GM23338 (cell line): ENCODE results near the gene GIPC1. TPM values are rescaled to one million over a fixed set of nuclear protein-coding genes. Genes with fewer than 3 reads are reported as not detected.
A peak's percentile ranks its signal among the peaks of the same experiment; 100 is the strongest.

Source experiments
- ATAC-seq: fragments of 200-7000 bp; cut with Tn5 transposase; 3 replicates; pipeline ENCODE4 v1.9.1; 2020
- DNase-seq: peaks from one replicate; pipeline ENCODE4 v3.0.0-alpha.2; 2015; ENCODE audit warnings: low spot score
- H2AFZ ChIP-seq: fragments of 200-600 bp; sonication (generic); 2 replicates; pipeline ENCODE4 v1.8.0; 2016; ENCODE audit warnings: antibody characterized with exemption, mild to moderate bottlenecking, moderate library complexity
- H3F3A ChIP-seq: fragments of 200-600 bp; sonication (generic); replicated peaks from 2 replicates; pipeline ENCODE4 v1.8.0; 2017; ENCODE audit warnings: antibody characterized with exemption, mixed run types, low read depth
- H3K27ac ChIP-seq: fragments of 200-600 bp; sonication (generic); 2 replicates; pipeline ENCODE4 v1.6.1; 2016; ENCODE audit warnings: low read depth
- H3K27me3 ChIP-seq: fragments of 200-600 bp; sonication (generic); 2 replicates; pipeline ENCODE4 v1.8.0; 2016; ENCODE audit warnings: mild to moderate bottlenecking, mixed run types, moderate library complexity; ENCODE audit not compliant: insufficient read depth
- H3K36me3 ChIP-seq: fragments of 200-600 bp; sonication (generic); 2 replicates; pipeline ENCODE4 v1.8.0; 2016; ENCODE audit warnings: mild to moderate bottlenecking; ENCODE audit not compliant: insufficient read depth
- H3K4me1 ChIP-seq: fragments of 200-600 bp; sonication (generic); 2 replicates; pipeline ENCODE4 v1.8.0; 2016; ENCODE audit warnings: mild to moderate bottlenecking, moderate library complexity; ENCODE audit not compliant: insufficient read depth
- H3K4me2 ChIP-seq: fragments of 200-600 bp; sonication (generic); 2 replicates; pipeline ENCODE4 v1.7.1; 2017; ENCODE audit warnings: mixed run types
- H3K4me3 ChIP-seq: fragments of 200-600 bp; sonication (generic); 2 replicates; pipeline ENCODE4 v1.6.1; 2016; ENCODE audit warnings: mixed run types
- H3K79me2 ChIP-seq: fragments of 200-600 bp; sonication (generic); replicated peaks from 2 replicates; pipeline ENCODE4 v1.8.0; 2017; ENCODE audit warnings: mild to moderate bottlenecking; ENCODE audit not compliant: insufficient read depth
- H3K9me2 ChIP-seq: fragments of 200-600 bp; sonication (generic); 2 replicates; pipeline ENCODE4 v1.8.0; 2017; ENCODE audit not compliant: insufficient read depth
- H4K20me1 ChIP-seq: fragments of 200-600 bp; sonication (generic); replicated peaks from 2 replicates; pipeline ENCODE4 v1.8.0; 2017; ENCODE audit warnings: mild to moderate bottlenecking; ENCODE audit not compliant: insufficient read depth
- H3K27ac Mint-ChIP-seq: 2 replicates; pipeline ENCODE4 v1.8.0; 2020; ENCODE audit warnings: inconsistent platforms, mild to moderate bottlenecking, moderate library complexity, mixed read lengths
- H3K27me3 Mint-ChIP-seq: 3 replicates; pipeline ENCODE4 v1.8.0; 2022; ENCODE audit warnings: low read depth, mild to moderate bottlenecking, moderate library complexity, mixed read lengths, inconsistent platforms; ENCODE audit not compliant: insufficient read depth, poor library complexity
- H3K36me3 Mint-ChIP-seq: 3 replicates; pipeline ENCODE4 v1.8.0; 2021; ENCODE audit warnings: low read depth, mild to moderate bottlenecking, inconsistent platforms, moderate library complexity, mixed read lengths
- H3K4me1 Mint-ChIP-seq: 3 replicates; pipeline ENCODE4 v1.8.0; 2020; ENCODE audit warnings: mild to moderate bottlenecking, inconsistent platforms, mixed read lengths
- H3K4me3 Mint-ChIP-seq: 3 replicates; pipeline ENCODE4 v1.8.0; 2021; ENCODE audit warnings: moderate library complexity, mild to moderate bottlenecking, inconsistent platforms, mixed read lengths
- H3K9me3 Mint-ChIP-seq: 3 replicates; pipeline ENCODE4 v1.8.0; 2020; ENCODE audit warnings: moderate library complexity, mild to moderate bottlenecking, inconsistent platforms, mixed read lengths
- CREB1 ChIP-seq: fragments of 250-450 bp; sonication (Bioruptor Pico); IDR thresholded peaks from 2 replicates; pipeline ENCODE4 v1.5.0; 2020; ENCODE audit warnings: low read depth, mild to moderate bottlenecking, moderate library complexity
- EZH2 ChIP-seq: fragments of 200-600 bp; sonication (generic); IDR thresholded peaks from one replicate; pipeline ENCODE4 v1.8.0; 2017; ENCODE audit warnings: antibody characterized with exemption, mild to moderate bottlenecking, low read depth; ENCODE audit not compliant: unreplicated experiment
- EZH2phosphoT487 ChIP-seq: fragments of 200-600 bp; sonication (generic); IDR thresholded peaks from one replicate; pipeline ENCODE4 v1.8.1; 2018; ENCODE audit warnings: antibody characterized with exemption; ENCODE audit not compliant: unreplicated experiment
- JUNB ChIP-seq: IDR thresholded peaks from one replicate; pipeline ENCODE4 v1.6.1; 2016; ENCODE audit warnings: antibody characterized with exemption; ENCODE audit not compliant: unreplicated experiment
- NANOG ChIP-seq: IDR thresholded peaks from 2 replicates; pipeline ENCODE4 v1.6.1; 2016; ENCODE audit warnings: antibody characterized with exemption, borderline replicate concordance
- POLR2AphosphoS5 ChIP-seq: IDR thresholded peaks from 2 replicates; pipeline ENCODE4 v1.6.1; 2016; ENCODE audit warnings: antibody characterized with exemption, low read depth
- STAT1 ChIP-seq: IDR thresholded peaks from one replicate; pipeline ENCODE4 v1.6.1; 2016; ENCODE audit warnings: antibody characterized with exemption; ENCODE audit not compliant: unreplicated experiment
- ZNF114 ChIP-seq: fragments of 250-450 bp; sonication (Bioruptor Pico); IDR thresholded peaks from 2 replicates; pipeline ENCODE4 v1.5.0; 2020; ENCODE audit warnings: mild to moderate bottlenecking, moderate library complexity
- ZNF331 ChIP-seq: fragments of 250-450 bp; sonication (Bioruptor Pico); IDR thresholded peaks from 2 replicates; pipeline ENCODE4 v1.5.0; 2020; ENCODE audit warnings: low read depth, mild to moderate bottlenecking, moderate library complexity
- polyA plus RNA-seq: library from polyadenylated mRNA; unstranded; fragments of >200 nt; fragmentation: Nextera tagmentation; extraction: Ambion mirVana; gene quantifications from 2 replicates; pipeline ENCODE4 v1.2.1, GENCODE V29; 2016
- total RNA-seq: library from RNA; depleted of rRNA; stranded (reverse); fragments of >200 nt; shearing (Covaris generic); gene quantifications from 2 replicates; pipeline ENCODE4 v1.2.3, GENCODE V29; 2014
- TF ChIP-seq, protein P1 (sequence below): IDR thresholded peaks from 2 replicates; pipeline ENCODE4 v1.6.1; 2016; ENCODE audit warnings: antibody characterized with exemption

The GIPC1 gene
- total and polyA plus RNA-seq, 2 experiments from 2014 or later, result 51.6 to 106 TPM

- Mint-ChIP-seq H3K9me3 (no peaks in the 10 kb centered on the region), H3K4me1 (peaks cover 22% of the 10 kb centered on the region), H3K4me3 (no peak overlapping the region), H3K27ac (no peak overlapping the region), H3K36me3 (peaks cover 9% of the 10 kb centered on the region), H3K27me3 (peaks cover 17% of the 10 kb centered on the region)
- H3K4me1 ChIP-seq, result no peaks in the 10 kb centered on the region; the same call in 1 of the 2 replicates
- peaks cover 11% of the 10 kb centered on the region for H3F3A ChIP-seq
- no peak overlapping the region for H3K4me3 ChIP-seq
- ATAC-seq (peak; percentile 15), DNase-seq (peak; percentile 50)
- H3K9me2 ChIP-seq, result no peaks in the 10 kb centered on the region
- no peak overlapping the region for H3K4me2 ChIP-seq
- peaks cover 4% of the 10 kb centered on the region; the same call in 1 of the 2 replicates for H4K20me1 ChIP-seq
- H3K79me2 ChIP-seq, result peaks cover 28% of the 10 kb centered on the region
- peak overlapping the region; percentile 82 for H2AFZ ChIP-seq
- H3K27me3 ChIP-seq, result no peaks in the 10 kb centered on the region
- H3K36me3 ChIP-seq, result no peaks in the 10 kb centered on the region; the same call in 1 of the 2 replicates
- TF ChIP-seq ZNF331 (CRISPR knock-in tag), result no peak
- no peak for TF ChIP-seq JUNB
- TF ChIP-seq ZNF114, result no peak
- TF ChIP-seq STAT1, result no peak
- TF ChIP-seq EZH2phosphoT487, result no peak
- TF ChIP-seq EZH2, result no peak
- TF ChIP-seq, protein P1, sequence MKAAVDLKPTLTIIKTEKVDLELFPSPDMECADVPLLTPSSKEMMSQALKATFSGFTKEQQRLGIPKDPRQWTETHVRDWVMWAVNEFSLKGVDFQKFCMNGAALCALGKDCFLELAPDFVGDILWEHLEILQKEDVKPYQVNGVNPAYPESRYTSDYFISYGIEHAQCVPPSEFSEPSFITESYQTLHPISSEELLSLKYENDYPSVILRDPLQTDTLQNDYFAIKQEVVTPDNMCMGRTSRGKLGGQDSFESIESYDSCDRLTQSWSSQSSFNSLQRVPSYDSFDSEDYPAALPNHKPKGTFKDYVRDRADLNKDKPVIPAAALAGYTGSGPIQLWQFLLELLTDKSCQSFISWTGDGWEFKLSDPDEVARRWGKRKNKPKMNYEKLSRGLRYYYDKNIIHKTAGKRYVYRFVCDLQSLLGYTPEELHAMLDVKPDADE, result no peak
- TF ChIP-seq CREB1 (CRISPR knock-in tag), result no peak
- TF ChIP-seq POLR2AphosphoS5, result no peak
- no peak overlapping the region for H3K27ac ChIP-seq
Observed at GRCh38 chr19:14497228-14497921, 1.4 kb upstream of the GIPC1 start.

- peaks cover 22% of the 10 kb centered on the region for H3K4me1 Mint-ChIP-seq
- peak overlapping the region; percentile 53 for H3K27ac Mint-ChIP-seq
- peak overlapping the region; percentile 82 for H2AFZ ChIP-seq
Observed at GRCh38 chr19:14496834-14497227, 904 bp upstream of the GIPC1 start.

More at GRCh38 chr19:14496834-14497227, 904 bp upstream of the GIPC1 start:
- H3K4me3 Mint-ChIP-seq, result peak overlapping the region; percentile 89
- Histone ChIP-seq H3K4me3 (peak overlapping the region; percentile 44; the same call in 1 of the 2 replicates), H3K79me2 (peaks cover 28% of the 10 kb centered on the region), H3K4me2 (peak overlapping the region; percentile 68; the same call in 1 of the 2 replicates), H4K20me1 (peaks cover 8% of the 10 kb centered on the region; the same call in 1 of the 2 replicates), H3K9me2 (no peaks in the 10 kb centered on the region), H3K27ac (no peak overlapping the region), H3K4me1 (no peaks in the 10 kb centered on the region; the same call in 1 of the 2 replicates), H3K36me3 (no peaks in the 10 kb centered on the region; the same call in 1 of the 2 replicates), H3K27me3 (no peaks in the 10 kb centered on the region), H3F3A (peaks cover 11% of the 10 kb centered on the region)
- ATAC-seq (no peak), DNase-seq (no peak)
- peaks cover 14% of the 10 kb centered on the region for H3K36me3 Mint-ChIP-seq
- H3K9me3 Mint-ChIP-seq, result no peaks in the 10 kb centered on the region
- TF ChIP-seq EZH2phosphoT487 (no peak), JUNB (no peak), NANOG (no peak), STAT1 (no peak), CREB1 (CRISPR knock-in tag) (no peak), POLR2AphosphoS5 (no peak)
- TF ChIP-seq, protein P1, result no peak
- H3K27me3 Mint-ChIP-seq, result peaks cover 18% of the 10 kb centered on the region
